ENCODE measurements around the gene SEC14L1. TPM values are rescaled to one million over a fixed set of nuclear protein-coding genes. Genes with fewer than 3 reads are reported as not detected.

Gene SEC14L1
- total RNA-seq, 1 experiment from 2014 or later = 81.0 TPM

DNA sequence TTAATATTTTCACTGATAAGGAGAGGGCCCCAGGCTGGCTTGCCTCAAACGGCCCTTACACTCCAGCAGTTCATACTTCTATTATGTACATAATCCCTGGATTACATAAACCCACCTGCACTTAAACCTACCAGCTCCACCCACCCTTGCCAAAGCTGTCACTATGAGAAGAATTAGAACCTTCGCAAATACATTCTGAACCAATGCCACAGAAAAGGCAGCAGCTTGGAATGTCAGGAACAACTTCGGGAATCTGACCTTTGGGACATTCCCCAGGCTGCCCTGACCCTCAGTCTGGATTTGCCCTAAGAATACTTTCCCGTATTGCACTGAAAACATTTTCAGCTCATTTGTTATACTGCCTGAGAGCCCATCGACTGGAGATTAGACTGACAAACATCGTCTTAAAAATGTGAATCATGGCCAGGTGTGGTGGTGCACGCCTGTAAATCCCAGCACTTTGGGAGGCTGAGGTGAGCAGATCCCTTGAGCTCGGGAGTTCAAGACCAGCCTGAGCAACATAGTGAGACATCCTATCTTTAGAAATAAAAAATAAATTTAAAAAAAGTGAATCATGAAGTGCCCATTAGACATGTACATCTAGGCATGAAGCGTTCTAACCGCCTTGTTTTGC is 21.0 kb upstream of the SEC14L1 start:
- CTCF ChIA-PET = interaction anchor here (1.3 to 2.6 kb wide), 3 partner anchors 31 to 95 kb away, joined by 3 to 10 read pairs (median 6); no protein-coding TSS in a partner anchor
- Mint-ChIP-seq H3K27ac (no peak overlapping the region), H3K9me3 (no peaks in the 10 kb centered on the region), H3K27me3 (ENCODE audit: low read depth) (no peaks in the 10 kb centered on the region), H3K4me1 (no peaks in the 10 kb centered on the region), H3K36me3 (no peaks in the 10 kb centered on the region), H3K4me3 (no peak overlapping the region)
- POLR2A ChIA-PET = no interaction called here
- no peak for DNase-seq (ENCODE audit: low spot score)
- ATAC-seq = no peak
- no peak for TF ChIP-seq GTF2I (CRISPR knock-in tag; conservative IDR thresholded peaks at IDR 0.05)

DNA sequence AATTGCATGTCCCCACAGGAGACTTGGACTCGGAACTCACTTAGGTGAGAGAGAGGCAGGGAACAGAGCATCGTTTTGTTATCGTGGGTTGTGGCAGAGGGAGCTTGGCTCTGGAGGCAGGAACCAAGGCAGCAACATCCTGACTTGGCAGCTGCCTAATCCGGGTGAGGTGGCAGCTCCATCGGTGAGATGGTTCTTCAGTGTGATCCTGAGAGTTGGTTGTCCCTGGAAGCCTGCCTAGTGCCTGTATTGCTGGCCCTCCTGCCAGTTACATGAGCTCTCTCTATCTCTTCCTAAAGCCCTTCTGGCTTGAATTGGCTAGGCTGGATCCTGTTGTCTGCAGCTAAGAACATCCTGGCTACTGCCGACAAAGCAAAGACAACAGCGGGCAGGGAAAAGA is 19.9 kb upstream of the SEC14L1 start:
- no peaks in the 10 kb centered on the region for H3K9me3 Mint-ChIP-seq
- H3K36me3 Mint-ChIP-seq = no peaks in the 10 kb centered on the region
- no peak overlapping the region for H3K27ac Mint-ChIP-seq
- no peak for TF ChIP-seq CREB1 (CRISPR knock-in tag; IDR thresholded peaks at IDR 0.05)
- TF ChIP-seq HMGA2 (CRISPR knock-in tag; IDR thresholded peaks at IDR 0.05) = no peak
- TF ChIP-seq, protein P1, sequence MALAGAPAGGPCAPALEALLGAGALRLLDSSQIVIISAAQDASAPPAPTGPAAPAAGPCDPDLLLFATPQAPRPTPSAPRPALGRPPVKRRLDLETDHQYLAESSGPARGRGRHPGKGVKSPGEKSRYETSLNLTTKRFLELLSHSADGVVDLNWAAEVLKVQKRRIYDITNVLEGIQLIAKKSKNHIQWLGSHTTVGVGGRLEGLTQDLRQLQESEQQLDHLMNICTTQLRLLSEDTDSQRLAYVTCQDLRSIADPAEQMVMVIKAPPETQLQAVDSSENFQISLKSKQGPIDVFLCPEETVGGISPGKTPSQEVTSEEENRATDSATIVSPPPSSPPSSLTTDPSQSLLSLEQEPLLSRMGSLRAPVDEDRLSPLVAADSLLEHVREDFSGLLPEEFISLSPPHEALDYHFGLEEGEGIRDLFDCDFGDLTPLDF (CRISPR knock-in tag; IDR thresholded peaks at IDR 0.05) = no peak
- TF ChIP-seq, protein P2, sequence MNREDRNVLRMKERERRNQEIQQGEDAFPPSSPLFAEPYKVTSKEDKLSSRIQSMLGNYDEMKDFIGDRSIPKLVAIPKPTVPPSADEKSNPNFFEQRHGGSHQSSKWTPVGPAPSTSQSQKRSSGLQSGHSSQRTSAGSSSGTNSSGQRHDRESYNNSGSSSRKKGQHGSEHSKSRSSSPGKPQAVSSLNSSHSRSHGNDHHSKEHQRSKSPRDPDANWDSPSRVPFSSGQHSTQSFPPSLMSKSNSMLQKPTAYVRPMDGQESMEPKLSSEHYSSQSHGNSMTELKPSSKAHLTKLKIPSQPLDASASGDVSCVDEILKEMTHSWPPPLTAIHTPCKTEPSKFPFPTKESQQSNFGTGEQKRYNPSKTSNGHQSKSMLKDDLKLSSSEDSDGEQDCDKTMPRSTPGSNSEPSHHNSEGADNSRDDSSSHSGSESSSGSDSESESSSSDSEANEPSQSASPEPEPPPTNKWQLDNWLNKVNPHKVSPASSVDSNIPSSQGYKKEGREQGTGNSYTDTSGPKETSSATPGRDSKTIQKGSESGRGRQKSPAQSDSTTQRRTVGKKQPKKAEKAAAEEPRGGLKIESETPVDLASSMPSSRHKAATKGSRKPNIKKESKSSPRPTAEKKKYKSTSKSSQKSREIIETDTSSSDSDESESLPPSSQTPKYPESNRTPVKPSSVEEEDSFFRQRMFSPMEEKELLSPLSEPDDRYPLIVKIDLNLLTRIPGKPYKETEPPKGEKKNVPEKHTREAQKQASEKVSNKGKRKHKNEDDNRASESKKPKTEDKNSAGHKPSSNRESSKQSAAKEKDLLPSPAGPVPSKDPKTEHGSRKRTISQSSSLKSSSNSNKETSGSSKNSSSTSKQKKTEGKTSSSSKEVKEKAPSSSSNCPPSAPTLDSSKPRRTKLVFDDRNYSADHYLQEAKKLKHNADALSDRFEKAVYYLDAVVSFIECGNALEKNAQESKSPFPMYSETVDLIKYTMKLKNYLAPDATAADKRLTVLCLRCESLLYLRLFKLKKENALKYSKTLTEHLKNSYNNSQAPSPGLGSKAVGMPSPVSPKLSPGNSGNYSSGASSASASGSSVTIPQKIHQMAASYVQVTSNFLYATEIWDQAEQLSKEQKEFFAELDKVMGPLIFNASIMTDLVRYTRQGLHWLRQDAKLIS (CRISPR knock-in tag; IDR thresholded peaks at IDR 0.05; ENCODE audit: borderline replicate concordance) = no peak
- TF ChIP-seq NFE2L1 (CRISPR knock-in tag; IDR thresholded peaks at IDR 0.05) = no peak
- TF ChIP-seq JAZF1 (CRISPR knock-in tag; IDR thresholded peaks at IDR 0.05) = no peak
- TF ChIP-seq, protein P3, sequence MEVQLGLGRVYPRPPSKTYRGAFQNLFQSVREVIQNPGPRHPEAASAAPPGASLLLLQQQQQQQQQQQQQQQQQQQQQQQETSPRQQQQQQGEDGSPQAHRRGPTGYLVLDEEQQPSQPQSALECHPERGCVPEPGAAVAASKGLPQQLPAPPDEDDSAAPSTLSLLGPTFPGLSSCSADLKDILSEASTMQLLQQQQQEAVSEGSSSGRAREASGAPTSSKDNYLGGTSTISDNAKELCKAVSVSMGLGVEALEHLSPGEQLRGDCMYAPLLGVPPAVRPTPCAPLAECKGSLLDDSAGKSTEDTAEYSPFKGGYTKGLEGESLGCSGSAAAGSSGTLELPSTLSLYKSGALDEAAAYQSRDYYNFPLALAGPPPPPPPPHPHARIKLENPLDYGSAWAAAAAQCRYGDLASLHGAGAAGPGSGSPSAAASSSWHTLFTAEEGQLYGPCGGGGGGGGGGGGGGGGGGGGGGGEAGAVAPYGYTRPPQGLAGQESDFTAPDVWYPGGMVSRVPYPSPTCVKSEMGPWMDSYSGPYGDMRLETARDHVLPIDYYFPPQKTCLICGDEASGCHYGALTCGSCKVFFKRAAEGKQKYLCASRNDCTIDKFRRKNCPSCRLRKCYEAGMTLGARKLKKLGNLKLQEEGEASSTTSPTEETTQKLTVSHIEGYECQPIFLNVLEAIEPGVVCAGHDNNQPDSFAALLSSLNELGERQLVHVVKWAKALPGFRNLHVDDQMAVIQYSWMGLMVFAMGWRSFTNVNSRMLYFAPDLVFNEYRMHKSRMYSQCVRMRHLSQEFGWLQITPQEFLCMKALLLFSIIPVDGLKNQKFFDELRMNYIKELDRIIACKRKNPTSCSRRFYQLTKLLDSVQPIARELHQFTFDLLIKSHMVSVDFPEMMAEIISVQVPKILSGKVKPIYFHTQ (CRISPR knock-in tag; IDR thresholded peaks at IDR 0.05) = no peak
- TF ChIP-seq, protein P4, sequence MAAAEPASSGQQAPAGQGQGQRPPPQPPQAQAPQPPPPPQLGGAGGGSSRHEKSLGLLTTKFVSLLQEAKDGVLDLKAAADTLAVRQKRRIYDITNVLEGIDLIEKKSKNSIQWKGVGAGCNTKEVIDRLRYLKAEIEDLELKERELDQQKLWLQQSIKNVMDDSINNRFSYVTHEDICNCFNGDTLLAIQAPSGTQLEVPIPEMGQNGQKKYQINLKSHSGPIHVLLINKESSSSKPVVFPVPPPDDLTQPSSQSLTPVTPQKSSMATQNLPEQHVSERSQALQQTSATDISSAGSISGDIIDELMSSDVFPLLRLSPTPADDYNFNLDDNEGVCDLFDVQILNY (CRISPR knock-in tag; IDR thresholded peaks at IDR 0.05) = no peak
- no peak for TF ChIP-seq ELF4 (CRISPR knock-in tag; IDR thresholded peaks at IDR 0.05; ENCODE audit: low read depth)
- no peak for TF ChIP-seq ZNF416 (CRISPR knock-in tag; IDR thresholded peaks at IDR 0.05)
- TF ChIP-seq, protein P5, sequence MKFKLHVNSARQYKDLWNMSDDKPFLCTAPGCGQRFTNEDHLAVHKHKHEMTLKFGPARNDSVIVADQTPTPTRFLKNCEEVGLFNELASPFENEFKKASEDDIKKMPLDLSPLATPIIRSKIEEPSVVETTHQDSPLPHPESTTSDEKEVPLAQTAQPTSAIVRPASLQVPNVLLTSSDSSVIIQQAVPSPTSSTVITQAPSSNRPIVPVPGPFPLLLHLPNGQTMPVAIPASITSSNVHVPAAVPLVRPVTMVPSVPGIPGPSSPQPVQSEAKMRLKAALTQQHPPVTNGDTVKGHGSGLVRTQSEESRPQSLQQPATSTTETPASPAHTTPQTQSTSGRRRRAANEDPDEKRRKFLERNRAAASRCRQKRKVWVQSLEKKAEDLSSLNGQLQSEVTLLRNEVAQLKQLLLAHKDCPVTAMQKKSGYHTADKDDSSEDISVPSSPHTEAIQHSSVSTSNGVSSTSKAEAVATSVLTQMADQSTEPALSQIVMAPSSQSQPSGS (CRISPR knock-in tag; IDR thresholded peaks at IDR 0.05; ENCODE audit: borderline replicate concordance, low read depth) = no peak
- no peak for TF ChIP-seq SMAD3 (CRISPR knock-in tag; IDR thresholded peaks at IDR 0.05; ENCODE audit: borderline replicate concordance)
- TF ChIP-seq, protein P6, sequence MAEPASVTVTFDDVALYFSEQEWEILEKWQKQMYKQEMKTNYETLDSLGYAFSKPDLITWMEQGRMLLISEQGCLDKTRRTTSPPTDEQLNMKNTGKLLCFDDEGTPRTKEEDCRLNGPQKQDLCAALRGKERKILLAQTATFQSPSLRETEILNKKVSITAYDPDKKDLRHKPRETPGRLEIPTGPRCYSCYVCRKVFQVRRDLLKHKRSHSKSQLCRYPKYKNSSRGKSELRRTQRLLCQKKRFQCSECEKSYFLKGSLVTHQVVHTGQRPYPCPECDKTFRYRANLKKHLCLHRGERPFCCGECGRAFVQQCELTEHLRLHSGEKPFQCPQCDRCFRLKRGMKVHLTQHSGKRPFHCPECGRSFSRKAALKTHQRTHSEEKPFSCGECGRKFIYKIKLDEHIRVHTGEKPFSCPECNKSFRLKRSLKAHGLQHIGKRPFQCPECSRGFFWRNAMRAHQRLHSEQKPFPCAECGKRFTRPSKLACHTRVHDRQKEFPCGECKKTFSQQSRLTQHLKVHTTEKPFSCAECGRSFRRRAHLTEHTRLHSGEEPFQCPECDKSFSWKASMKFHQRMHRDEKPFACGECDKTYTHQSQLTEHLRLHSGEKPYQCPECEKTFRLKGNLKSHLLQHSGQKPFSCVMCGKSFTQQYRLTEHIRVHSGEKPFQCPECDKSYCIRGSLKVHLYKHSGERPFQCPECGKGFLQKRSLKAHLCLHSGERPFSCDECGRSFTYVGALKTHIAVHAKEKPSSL (CRISPR knock-in tag; conservative IDR thresholded peaks at IDR 0.05) = no peak
- no peak for TF ChIP-seq ZNF263 (CRISPR knock-in tag; IDR thresholded peaks at IDR 0.05; ENCODE audit: low read depth)
- TF ChIP-seq ZNF396 (CRISPR knock-in tag; IDR thresholded peaks at IDR 0.05; ENCODE audit: borderline replicate concordance) = no peak
- TF ChIP-seq CREM (CRISPR knock-in tag; IDR thresholded peaks at IDR 0.05) = no peak
- TF ChIP-seq FOXJ3 (CRISPR knock-in tag; IDR thresholded peaks at IDR 0.05; ENCODE audit: borderline replicate concordance) = no peak
- TF ChIP-seq, protein P7, sequence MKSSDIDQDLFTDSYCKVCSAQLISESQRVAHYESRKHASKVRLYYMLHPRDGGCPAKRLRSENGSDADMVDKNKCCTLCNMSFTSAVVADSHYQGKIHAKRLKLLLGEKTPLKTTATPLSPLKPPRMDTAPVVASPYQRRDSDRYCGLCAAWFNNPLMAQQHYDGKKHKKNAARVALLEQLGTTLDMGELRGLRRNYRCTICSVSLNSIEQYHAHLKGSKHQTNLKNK (CRISPR knock-in tag; IDR thresholded peaks at IDR 0.05) = no peak
- no peak for TF ChIP-seq CBFB (CRISPR knock-in tag; IDR thresholded peaks at IDR 0.05; ENCODE audit: low read depth)
- no peaks in the 10 kb centered on the region for H3K4me1 Mint-ChIP-seq
- H3K27me3 Mint-ChIP-seq (ENCODE audit: low read depth) = no peaks in the 10 kb centered on the region
- DNase-seq (ENCODE audit: low spot score) (no peak), ATAC-seq (no peak)
- H3K4me3 Mint-ChIP-seq = no peak overlapping the region
- CTCF ChIA-PET = interaction anchor here (2.6 kb wide), 1 partner anchor 93 kb away, joined by 10 read pairs; no protein-coding TSS in a partner anchor
- POLR2A ChIA-PET = no interaction called here

All from WTC11 (cell line).